Measurements from ENCODE around the gene ANKRD55.
A peak's percentile ranks its signal among the peaks of the same experiment; 100 is the strongest.

ANKRD55 gene

DNA sequence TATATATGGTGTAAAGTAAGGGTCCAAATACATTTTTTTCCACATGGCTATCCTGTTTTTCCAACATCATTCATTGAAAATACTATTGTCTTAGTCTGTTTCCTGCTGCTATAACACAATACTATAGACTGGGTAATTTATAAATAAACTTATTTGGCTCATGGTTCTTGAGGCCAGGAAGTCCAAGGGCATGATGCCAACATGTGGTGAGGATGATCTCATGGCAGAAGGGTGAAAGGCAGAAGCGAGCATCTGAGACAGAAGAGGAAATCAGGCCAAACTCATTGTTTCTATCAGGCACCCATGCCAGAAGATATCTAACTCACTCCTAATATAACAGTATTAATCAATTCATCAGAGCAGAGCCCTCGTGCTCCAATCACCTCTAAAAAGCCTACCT lies 42.6 kb downstream of the ANKRD55 start:
- H3K4me3 ChIP-seq (ENCODE audit: low read depth, low read length) = no peak overlapping the region
- DNase-seq (ENCODE audit: low read depth) = peak; percentile 71
- TF ChIP-seq, protein P1, sequence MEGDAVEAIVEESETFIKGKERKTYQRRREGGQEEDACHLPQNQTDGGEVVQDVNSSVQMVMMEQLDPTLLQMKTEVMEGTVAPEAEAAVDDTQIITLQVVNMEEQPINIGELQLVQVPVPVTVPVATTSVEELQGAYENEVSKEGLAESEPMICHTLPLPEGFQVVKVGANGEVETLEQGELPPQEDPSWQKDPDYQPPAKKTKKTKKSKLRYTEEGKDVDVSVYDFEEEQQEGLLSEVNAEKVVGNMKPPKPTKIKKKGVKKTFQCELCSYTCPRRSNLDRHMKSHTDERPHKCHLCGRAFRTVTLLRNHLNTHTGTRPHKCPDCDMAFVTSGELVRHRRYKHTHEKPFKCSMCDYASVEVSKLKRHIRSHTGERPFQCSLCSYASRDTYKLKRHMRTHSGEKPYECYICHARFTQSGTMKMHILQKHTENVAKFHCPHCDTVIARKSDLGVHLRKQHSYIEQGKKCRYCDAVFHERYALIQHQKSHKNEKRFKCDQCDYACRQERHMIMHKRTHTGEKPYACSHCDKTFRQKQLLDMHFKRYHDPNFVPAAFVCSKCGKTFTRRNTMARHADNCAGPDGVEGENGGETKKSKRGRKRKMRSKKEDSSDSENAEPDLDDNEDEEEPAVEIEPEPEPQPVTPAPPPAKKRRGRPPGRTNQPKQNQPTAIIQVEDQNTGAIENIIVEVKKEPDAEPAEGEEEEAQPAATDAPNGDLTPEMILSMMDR (conservative IDR thresholded peaks at IDR 0.05; ENCODE audit: low read depth, low read length) = no peak

DNA sequence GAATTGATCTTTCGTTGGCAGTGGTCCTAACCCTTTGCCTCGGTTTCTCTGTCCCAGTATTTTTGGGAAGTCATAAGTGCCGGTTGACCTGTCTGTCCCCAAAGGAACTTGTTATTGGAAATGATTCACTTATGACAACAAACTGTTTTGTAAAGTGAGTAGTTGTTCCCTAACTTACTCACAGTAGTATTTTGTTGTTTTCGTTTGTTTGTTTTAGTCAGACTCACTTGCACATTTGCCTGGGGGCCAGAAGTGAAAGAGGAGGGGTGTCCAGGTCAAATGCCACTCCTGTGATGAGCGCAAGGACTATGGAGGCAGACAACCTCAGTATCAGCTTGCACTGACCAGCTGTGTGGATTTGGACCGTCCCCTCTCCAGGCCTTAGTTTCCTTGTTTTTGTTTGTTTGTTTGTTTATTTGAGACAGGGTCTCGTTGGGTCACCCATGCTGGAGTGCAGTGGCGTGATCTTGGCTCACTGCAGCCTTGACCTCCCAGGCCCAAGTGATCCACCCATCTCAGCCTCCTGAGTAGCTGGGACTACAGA lies 47.3 kb downstream of the ANKRD55 start:
- no peak overlapping the region for H3K4me3 ChIP-seq (ENCODE audit: low read depth, low read length)
- TF ChIP-seq, protein P1 (conservative IDR thresholded peaks at IDR 0.05; ENCODE audit: low read depth, low read length) = no peak
- no peak for DNase-seq (ENCODE audit: low read depth)

DNA sequence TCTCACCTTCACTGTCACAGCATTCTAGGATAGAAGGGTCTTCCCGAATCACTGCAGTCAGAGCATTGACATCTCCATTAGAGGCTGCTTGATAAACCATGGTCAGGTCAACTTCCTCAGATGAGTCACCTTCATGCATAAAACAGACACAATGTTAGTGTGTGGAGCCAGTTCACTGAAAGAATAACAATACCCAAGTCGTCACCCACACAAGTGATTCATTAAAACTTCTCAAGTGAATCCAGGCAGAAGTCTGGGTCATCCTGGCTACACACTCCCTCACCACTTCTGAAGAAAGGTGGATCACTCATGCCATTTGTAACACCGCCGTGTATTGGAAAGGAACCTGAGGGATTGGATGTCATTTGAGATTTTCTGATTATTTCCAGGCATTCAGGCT lies 49.6 kb downstream of the ANKRD55 start:
- DNase-seq (ENCODE audit: low read depth) = peak; percentile 88
- no peak overlapping the region for H3K4me3 ChIP-seq (ENCODE audit: low read depth, low read length)
- TF ChIP-seq, protein P1 (conservative IDR thresholded peaks at IDR 0.05; ENCODE audit: low read depth, low read length) = no peak

DNA sequence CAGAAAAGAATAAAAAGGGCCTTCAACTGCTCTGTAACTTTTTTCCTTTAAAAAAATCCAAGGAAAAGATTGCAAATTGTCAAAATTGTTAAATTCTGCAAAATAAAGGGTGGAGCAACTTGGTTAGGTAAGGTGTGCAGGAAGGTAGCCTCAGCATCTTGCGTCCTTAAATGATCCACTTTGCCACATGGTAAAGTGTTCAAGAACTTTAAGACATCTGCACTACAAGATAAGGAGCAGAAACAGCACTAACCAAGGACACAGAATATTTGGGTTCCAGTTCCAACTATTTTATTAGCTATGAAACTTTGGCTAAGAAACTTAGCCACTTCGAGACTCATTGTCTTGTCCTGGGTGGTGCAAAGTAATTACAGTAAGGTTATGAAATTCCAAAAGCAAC lies 53.7 kb downstream of the ANKRD55 start:
- no peak overlapping the region for H3K4me3 ChIP-seq (ENCODE audit: low read depth, low read length)
- TF ChIP-seq, protein P1 (conservative IDR thresholded peaks at IDR 0.05; ENCODE audit: low read depth, low read length) = no peak
- DNase-seq (ENCODE audit: low read depth) = no peak

DNA sequence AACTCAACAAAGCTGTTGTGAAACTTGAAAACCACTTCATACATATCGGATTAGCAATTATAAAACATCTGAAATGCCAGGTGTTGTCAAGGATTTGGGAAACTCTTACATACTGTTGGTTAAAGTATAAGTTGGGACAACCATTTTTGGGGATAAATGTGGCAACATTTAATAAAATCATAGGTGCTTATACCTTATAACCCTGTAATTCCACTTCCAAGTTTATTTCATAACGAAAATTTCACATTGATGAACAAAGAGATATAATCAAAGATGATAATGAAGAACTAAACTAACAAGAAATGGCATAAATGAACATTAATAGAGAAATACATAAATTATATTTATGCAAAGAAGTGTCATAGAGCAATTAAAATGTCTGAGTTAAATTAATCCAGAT lies 54.3 kb downstream of the ANKRD55 start:
- TF ChIP-seq, protein P1 (conservative IDR thresholded peaks at IDR 0.05; ENCODE audit: low read depth, low read length) = no peak
- no peak for DNase-seq (ENCODE audit: low read depth)
- no peak overlapping the region for H3K4me3 ChIP-seq (ENCODE audit: low read depth, low read length)

DNA sequence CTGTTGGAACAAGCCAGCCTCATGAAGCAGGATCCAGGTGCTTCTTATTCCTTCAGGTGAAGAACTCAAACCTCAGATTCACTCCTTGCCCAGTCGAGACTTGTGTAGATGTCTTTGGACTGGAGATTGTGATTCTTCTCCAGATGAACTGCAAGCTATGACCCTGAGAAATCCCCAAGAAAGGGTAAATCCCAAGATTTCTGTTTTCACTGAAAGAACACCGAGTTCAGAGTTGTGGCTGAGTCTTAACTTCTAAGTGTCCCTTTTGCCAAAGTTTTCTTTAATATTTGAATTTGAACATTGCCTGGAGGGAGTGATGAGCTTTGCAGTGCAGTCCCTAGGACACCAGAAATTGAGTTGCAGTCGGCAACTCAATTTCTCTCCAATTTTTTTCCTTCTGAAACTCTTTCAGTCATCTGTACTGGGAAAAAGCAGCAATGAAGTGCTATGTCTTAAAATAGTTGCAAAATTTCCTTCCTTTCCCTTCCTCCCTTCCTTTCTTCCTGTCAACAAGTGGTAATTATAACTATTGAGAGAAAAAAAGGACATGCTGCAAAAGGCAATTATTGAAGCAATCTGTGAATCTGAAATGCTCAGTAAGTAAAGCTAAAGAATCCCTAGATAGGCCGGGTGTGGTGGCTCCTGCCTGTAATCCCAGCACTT lies 56.1 kb downstream of the ANKRD55 start:
- no peak overlapping the region for H3K4me3 ChIP-seq (ENCODE audit: low read depth, low read length)
- TF ChIP-seq, protein P1 (conservative IDR thresholded peaks at IDR 0.05; ENCODE audit: low read depth, low read length) = no peak
- no peak for DNase-seq (ENCODE audit: low read depth)

Measured in choroid plexus epithelial cell (primary cell).